ENCODE measurements around the gene FKRP. TPM values are rescaled to one million over a fixed set of nuclear protein-coding genes. Genes with fewer than 3 reads are reported as not detected.
A peak's percentile ranks its signal among the peaks of the same experiment; 100 is the strongest.

FKRP gene
- total RNA-seq, 3 donors from 2014 or later (not counting 1 experiment from before 2014, with no cell fraction given), result 19.1 to 23.3 (median 19.8) TPM

DNA sequence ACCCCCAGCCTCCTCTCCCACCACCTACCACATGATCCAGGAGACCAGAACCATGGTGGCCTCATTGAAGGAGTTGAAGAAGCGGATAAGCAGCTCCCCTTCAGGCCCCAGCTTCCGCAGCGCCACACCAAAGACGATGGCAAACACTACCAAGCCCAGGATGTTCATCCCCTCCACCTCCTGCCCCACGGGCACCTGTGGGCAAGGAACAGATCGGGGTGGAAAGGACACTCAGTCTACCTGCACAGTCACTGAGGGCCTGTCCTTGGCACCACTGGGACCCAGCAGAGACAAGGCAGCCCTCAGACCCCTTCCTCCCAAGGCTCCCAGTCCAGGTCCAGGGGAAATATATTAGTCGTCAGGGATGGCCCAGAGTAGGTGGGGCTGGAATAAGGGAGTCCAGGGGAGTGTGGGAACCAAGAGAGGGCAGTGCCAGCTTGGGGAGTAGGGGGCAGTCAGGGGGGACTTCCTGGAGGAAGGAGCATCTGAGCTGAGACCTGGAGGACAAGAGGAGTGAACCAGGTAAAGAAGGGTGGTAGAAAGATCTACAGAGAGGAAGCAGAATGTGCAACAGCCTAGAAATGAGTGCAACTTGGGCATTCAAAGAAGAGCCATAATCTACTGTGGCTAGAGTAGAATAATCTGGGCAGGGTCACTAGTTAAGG, 36.6 kb downstream of the FKRP start:
- peaks cover 28% of the 10 kb centered on the region for H3K36me3 ChIP-seq (ENCODE audit: control insufficient read depth, insufficient read depth, low read length)
- H3K27me3 ChIP-seq (ENCODE audit: control insufficient read depth, insufficient read depth, low read length), result no peaks in the 10 kb centered on the region
- TF ChIP-seq, protein P1, sequence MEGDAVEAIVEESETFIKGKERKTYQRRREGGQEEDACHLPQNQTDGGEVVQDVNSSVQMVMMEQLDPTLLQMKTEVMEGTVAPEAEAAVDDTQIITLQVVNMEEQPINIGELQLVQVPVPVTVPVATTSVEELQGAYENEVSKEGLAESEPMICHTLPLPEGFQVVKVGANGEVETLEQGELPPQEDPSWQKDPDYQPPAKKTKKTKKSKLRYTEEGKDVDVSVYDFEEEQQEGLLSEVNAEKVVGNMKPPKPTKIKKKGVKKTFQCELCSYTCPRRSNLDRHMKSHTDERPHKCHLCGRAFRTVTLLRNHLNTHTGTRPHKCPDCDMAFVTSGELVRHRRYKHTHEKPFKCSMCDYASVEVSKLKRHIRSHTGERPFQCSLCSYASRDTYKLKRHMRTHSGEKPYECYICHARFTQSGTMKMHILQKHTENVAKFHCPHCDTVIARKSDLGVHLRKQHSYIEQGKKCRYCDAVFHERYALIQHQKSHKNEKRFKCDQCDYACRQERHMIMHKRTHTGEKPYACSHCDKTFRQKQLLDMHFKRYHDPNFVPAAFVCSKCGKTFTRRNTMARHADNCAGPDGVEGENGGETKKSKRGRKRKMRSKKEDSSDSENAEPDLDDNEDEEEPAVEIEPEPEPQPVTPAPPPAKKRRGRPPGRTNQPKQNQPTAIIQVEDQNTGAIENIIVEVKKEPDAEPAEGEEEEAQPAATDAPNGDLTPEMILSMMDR (IDR thresholded peaks at IDR 0.05), result no peak
- H3K4me3 ChIP-seq (ENCODE audit: low read length), result no peak overlapping the region
- peak overlapping the region; percentile 25 for H3K4me3 Mint-ChIP-seq
- H3K9me3 ChIP-seq (ENCODE audit: control insufficient read depth, insufficient read depth, low read length), result no peaks in the 10 kb centered on the region
- H3K27ac Mint-ChIP-seq, result peak overlapping the region; percentile 14 to 99
- no peaks in the 10 kb centered on the region for H3K27me3 Mint-ChIP-seq (ENCODE audit: low read depth in 2 of 2)
- H3K27ac ChIP-seq (ENCODE audit: low read length), result no peak overlapping the region
- H3K4me1 ChIP-seq (ENCODE audit: control insufficient read depth, insufficient read depth, low read length), result peaks cover 70% of the 10 kb centered on the region
- no peaks in the 10 kb centered on the region for H3K9me3 Mint-ChIP-seq
- 98% methylated on average over 7 of the region's 7 CpGs for WGBS (ENCODE audit: insufficient coverage)
- ATAC-seq (no peak), DNase-seq (no peak)
- peaks cover 56 to 71% of the 10 kb centered on the region in 2 donors for H3K4me1 Mint-ChIP-seq
- intact Hi-C loops (cut with micrococcal nuclease), result no loop called here
- H3K36me3 Mint-ChIP-seq, result no peaks in the 10 kb centered on the region

DNA sequence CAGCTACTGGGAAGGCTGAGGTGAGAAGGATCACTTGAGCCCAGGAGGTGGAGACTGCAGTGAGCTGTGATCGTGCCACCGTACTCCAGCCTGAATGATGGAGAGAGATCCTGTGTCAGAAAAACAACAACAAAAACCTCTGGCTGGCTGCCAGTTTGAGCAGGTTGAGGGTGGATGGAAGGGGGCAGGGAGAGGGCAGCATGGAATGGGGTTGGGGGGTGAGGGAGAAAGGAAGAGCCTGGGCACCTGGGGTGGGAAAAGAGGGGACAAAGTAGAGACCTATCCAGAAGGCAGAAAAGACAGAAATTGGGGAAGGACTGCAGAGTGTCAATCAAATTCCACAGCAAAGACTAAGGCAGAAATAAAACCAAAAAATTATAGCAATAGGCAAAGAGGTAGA, 37.8 kb downstream of the FKRP start:
- H3K9me3 ChIP-seq (ENCODE audit: control insufficient read depth, insufficient read depth, low read length), result no peaks in the 10 kb centered on the region
- intact Hi-C loops (cut with micrococcal nuclease), result no loop called here
- TF ChIP-seq, protein P1 (IDR thresholded peaks at IDR 0.05), result no peak
- ATAC-seq, result no peak
- Mint-ChIP-seq H3K27ac (peak overlapping the region; percentile 92 to 99), H3K4me3 (peak overlapping the region; percentile 95), H3K9me3 (no peaks in the 10 kb centered on the region), H3K36me3 (no peaks in the 10 kb centered on the region), H3K4me1 (peaks cover 45 to 71% of the 10 kb centered on the region in 2 donors), H3K27me3 (ENCODE audit: low read depth in 2 of 2) (no peaks in the 10 kb centered on the region)
- WGBS (ENCODE audit: insufficient coverage), result 92% methylated on average over 2 of the region's 2 CpGs
- H3K27ac ChIP-seq (ENCODE audit: low read length), result no peak overlapping the region
- peaks cover 28% of the 10 kb centered on the region for H3K36me3 ChIP-seq (ENCODE audit: control insufficient read depth, insufficient read depth, low read length)
- H3K27me3 ChIP-seq (ENCODE audit: control insufficient read depth, insufficient read depth, low read length), result no peaks in the 10 kb centered on the region
- DNase-seq, result no peak
- peaks cover 69% of the 10 kb centered on the region for H3K4me1 ChIP-seq (ENCODE audit: control insufficient read depth, insufficient read depth, low read length)
- no peak overlapping the region for H3K4me3 ChIP-seq (ENCODE audit: low read length)

DNA sequence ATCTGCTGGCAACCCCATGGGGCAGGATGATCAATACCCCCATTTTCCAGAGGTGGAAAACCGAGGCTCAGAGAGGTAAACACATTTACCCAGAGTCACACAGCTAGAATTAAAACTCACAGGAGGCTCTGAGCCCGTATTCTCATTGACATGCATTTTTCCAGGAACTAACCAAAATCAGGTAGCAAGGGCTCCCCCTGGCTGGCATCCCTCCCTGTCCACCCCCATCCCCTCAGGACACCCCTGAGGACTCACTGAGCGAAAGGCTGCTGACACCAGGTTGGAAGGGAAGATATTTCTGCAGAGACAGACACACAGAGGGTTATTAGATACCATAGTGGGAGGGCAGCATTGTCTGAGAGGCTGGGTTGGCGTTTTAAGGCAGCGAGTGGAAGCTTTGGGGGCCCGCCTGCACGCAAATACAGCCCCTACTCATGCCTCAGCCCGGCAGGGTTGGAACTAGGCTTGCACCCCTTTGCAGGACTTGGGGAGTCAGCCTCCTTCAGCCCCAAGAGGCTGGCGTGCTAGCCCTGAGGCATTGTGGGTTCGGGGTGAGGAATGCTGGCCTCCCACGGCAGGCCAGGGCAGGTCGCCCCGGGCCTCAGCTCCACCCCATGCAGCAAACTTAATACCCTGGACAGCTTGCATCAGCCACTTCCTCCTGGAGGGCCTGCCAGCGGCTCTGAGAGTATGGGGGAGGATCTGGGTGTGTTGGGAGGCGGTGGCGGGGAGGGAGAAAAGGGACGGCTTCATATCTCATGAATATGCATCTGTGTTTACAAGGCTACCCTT, 38.6 kb downstream of the FKRP start:
- Mint-ChIP-seq H3K4me1 (peaks cover 49 to 71% of the 10 kb centered on the region in 2 donors), H3K4me3 (peak overlapping the region; percentile 95), H3K36me3 (no peaks in the 10 kb centered on the region), H3K27me3 (ENCODE audit: low read depth in 2 of 2) (no peaks in the 10 kb centered on the region), H3K9me3 (no peaks in the 10 kb centered on the region), H3K27ac (peak overlapping the region; percentile 92 to 99)
- peak overlapping the region; percentile 82 for H3K27ac ChIP-seq (ENCODE audit: low read length)
- TF ChIP-seq, protein P1 (IDR thresholded peaks at IDR 0.05), result peak; percentile 37
- DNase-seq (peak; percentile 21 to 54), ATAC-seq (no peak)
- intact Hi-C loops (cut with micrococcal nuclease), result no loop called here
- peak overlapping the region; percentile 12 for H3K4me3 ChIP-seq (ENCODE audit: low read length)
- H3K9me3 ChIP-seq (ENCODE audit: control insufficient read depth, insufficient read depth, low read length), result no peaks in the 10 kb centered on the region
- H3K4me1 ChIP-seq (ENCODE audit: control insufficient read depth, insufficient read depth, low read length), result peaks cover 69% of the 10 kb centered on the region
- 26% methylated on average over 16 of the region's 17 CpGs for WGBS (ENCODE audit: insufficient coverage)
- peaks cover 27% of the 10 kb centered on the region for H3K36me3 ChIP-seq (ENCODE audit: control insufficient read depth, insufficient read depth, low read length)
- no peaks in the 10 kb centered on the region for H3K27me3 ChIP-seq (ENCODE audit: control insufficient read depth, insufficient read depth, low read length)
